H1 (cell line): ENCODE results near the gene TMPRSS11F. TPM values are rescaled to one million over a fixed set of nuclear protein-coding genes. Genes with fewer than 3 reads are reported as not detected.
A peak's percentile ranks its signal among the peaks of the same experiment; 100 is the strongest.

Experiments
- CBX8 ChIP-seq: fragments of 300-800, 300-1000 bp; sonication (generic); IDR thresholded peaks from 2 replicates; pipeline ENCODE4 v1.7.1; 2016; ENCODE audit warnings: low read depth, low read length, borderline replicate concordance
- CHD7 ChIP-seq: fragments of 300-600 bp; sonication (generic); IDR thresholded peaks from 2 replicates; pipeline ENCODE4 v1.7.1; 2012; ENCODE audit warnings: low read length, moderate library complexity, mild to moderate bottlenecking, inconsistent platforms; ENCODE audit not compliant: insufficient replicate concordance
- CTBP2 ChIP-seq: IDR thresholded peaks from 2 replicates; pipeline ENCODE4 v1.7.0; 2011; ENCODE audit warnings: borderline replicate concordance, mild to moderate bottlenecking, moderate library complexity, mixed read lengths, low read length; ENCODE audit not compliant: insufficient read depth, insufficient read length
- FOSL1 ChIP-seq: IDR thresholded peaks from 2 replicates; pipeline ENCODE4 v1.6.1; 2011; ENCODE audit warnings: mild to moderate bottlenecking, low read depth, low read length, moderate library complexity; ENCODE audit not compliant: insufficient read depth
- RAD21 ChIP-seq, 2 experiments: IDR thresholded peaks in 1 of 2; conservative IDR thresholded peaks in 1 of 2; 2 replicates each; pipeline ENCODE4 v1.6.1; 2011; ENCODE audit warnings: low read depth in 2 of 2, low read length in 2 of 2, improper control_type of control experiment in 1 of 2, inconsistent platforms in 1 of 2, mild to moderate bottlenecking in 1 of 2, moderate library complexity in 1 of 2
- polyA plus RNA-seq, 7 experiments: library from polyadenylated mRNA; depleted of rRNA in 3 of 7; stranded (reverse) in 5 of 7; unstranded in 2 of 7; fragments of >200 nt in 5 of 7; fragments of 200-250 nt in 2 of 7; gene quantifications; 1 replicate in 5 of 7; 2 replicates in 1 of 7; 4 replicates in 1 of 7; pipeline versions ENCODE4 v1.2.1 to v1.2.3, GENCODE V29; 2011 to 2013; ENCODE audit warnings: missing spikeins in 2 of 7, mixed read lengths in 2 of 7
- total RNA-seq: library from RNA; stranded (reverse); fragmentation: NEBNext Ultra II Directional; extraction: Animal tissue kit (Norgen Biotek cat#: 25700); gene quantifications from 2 replicates; pipeline ENCODE4 v1.2.1, GENCODE V29; 2021

Gene TMPRSS11F
- total and polyA plus RNA-seq, 2 of the 8 experiments (the other 6 are each of a cell fraction or from before 2014, with no cell fraction given), result not detected

GRCh38 chr4:68176500-68176899, 46.8 kb upstream of the TMPRSS11F start (continued):
- TF ChIP-seq CHD7, result no peak
- 0 out of 4 replicates have a peak, but pooled peaks have one; percentile 1 to 11 for TF ChIP-seq RAD21 (IDR thresholded peaks at IDR 0.05 in 1 of 2, conservative IDR thresholded peaks at IDR 0.05 in 1 of 2; ENCODE audit: low read depth in 2 of 2, low read length in 2 of 2)
- TF ChIP-seq CBX8, result no peak
- TF ChIP-seq FOSL1, result no peak
- no peak for TF ChIP-seq CTBP2
